ENCODE measurements around the gene UGDH. TPM values are rescaled to one million over a fixed set of nuclear protein-coding genes. Genes with fewer than 3 reads are reported as not detected.

UGDH gene
- total and polyA plus RNA-seq, 2 of the 13 experiments (the other 11 are each of a cell fraction or from before 2014, with no cell fraction given) = 99.0 to 384 TPM

DNA sequence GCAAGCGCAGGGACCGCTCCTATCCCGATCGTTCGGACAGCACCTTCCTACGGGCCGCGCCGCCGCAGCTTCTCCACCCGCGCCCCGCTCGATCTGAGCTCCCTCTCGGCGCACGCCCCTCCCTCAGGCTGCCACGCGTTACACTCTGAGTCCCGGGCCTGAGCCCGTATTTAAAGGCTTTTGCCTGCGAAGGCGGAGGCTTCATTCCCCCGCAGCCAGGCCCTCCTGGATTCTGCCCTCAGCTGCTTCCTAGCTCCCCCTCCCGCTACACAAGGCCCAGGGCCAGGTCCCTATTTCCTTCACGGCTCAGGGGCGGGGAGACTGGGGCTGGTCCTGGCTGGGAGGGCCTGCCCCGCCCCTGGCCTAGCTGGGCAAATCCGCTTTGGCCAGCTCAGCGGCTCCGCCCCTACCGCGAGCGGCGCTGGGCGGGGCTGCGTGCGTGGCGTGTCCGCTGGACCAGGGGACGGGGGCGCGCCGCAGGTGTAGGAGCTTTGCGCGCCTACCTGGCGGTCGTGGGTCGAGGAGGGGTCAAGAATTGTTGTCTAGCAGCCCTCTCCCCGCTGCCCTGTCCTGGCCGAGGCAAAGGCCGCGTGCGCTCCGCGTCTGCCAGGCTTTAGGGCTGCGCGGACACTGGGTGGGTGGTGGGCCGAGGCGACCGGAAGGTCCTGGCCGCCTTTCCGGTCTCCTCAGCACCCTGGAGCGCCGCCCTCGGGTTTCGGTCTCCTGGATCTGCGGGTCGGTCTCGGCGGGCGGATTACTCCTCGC is at the start of gene UGDH (continued):
- TF ChIP-seq, protein P1, sequence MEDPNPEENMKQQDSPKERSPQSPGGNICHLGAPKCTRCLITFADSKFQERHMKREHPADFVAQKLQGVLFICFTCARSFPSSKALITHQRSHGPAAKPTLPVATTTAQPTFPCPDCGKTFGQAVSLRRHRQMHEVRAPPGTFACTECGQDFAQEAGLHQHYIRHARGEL (CRISPR knock-in tag; IDR thresholded peaks at IDR 0.05) = peak; percentile 52; the same call in 1 of the 2 replicates
- TF ChIP-seq BRD4 (CRISPR knock-in tag; IDR thresholded peaks at IDR 0.05) (0 out of 2 replicates have a peak, but pooled peaks have one; percentile 21), ZNF724P (CRISPR knock-in tag; IDR thresholded peaks at IDR 0.05; ENCODE audit: borderline replicate concordance) (peak; percentile 79), U2AF2 (IDR thresholded peaks at IDR 0.05; ENCODE audit: low read depth, low read length) (no peak), HNF4A (CRISPR knock-in tag; IDR thresholded peaks at IDR 0.05) (peak; percentile 93), EEA1 (CRISPR knock-in tag; IDR thresholded peaks at IDR 0.05; ENCODE audit: borderline replicate concordance) (peak; percentile 34; the same call in 1 of the 2 replicates), ZSCAN22 (CRISPR knock-in tag; IDR thresholded peaks at IDR 0.05) (no peak), ZNF343 (CRISPR knock-in tag; IDR thresholded peaks at IDR 0.05) (peak; percentile 83; the same call in 1 of the 2 replicates), KDM2A (CRISPR knock-in tag; IDR thresholded peaks at IDR 0.05; ENCODE audit: borderline replicate concordance, low read depth) (peak; percentile 83), SAFB2 (CRISPR knock-in tag; IDR thresholded peaks at IDR 0.05; ENCODE audit: borderline replicate concordance, low read depth) (peak; percentile 89; the same call in 1 of the 2 replicates), ZNF234 (CRISPR knock-in tag; conservative IDR thresholded peaks at IDR 0.05) (peak; percentile 82; the same call in 1 of the 2 replicates), GZF1 (CRISPR knock-in tag; IDR thresholded peaks at IDR 0.05) (peak; percentile 14), ZNF264 (CRISPR knock-in tag; IDR thresholded peaks at IDR 0.05) (no peak; the same call in none of the 2 replicates), ZNF781 (CRISPR knock-in tag; IDR thresholded peaks at IDR 0.05; ENCODE audit: borderline replicate concordance, not compliant biosample characterization) (no peak), DPF2 (CRISPR knock-in tag; IDR thresholded peaks at IDR 0.05; ENCODE audit: borderline replicate concordance, low read depth) (no peak; the same call in 1 of the 2 replicates), IKZF4 (CRISPR knock-in tag; IDR thresholded peaks at IDR 0.05; ENCODE audit: borderline replicate concordance, low read depth, not compliant biosample characterization) (peak; percentile 29), MXD4 (CRISPR knock-in tag; IDR thresholded peaks at IDR 0.05) (peak; percentile 84), NFIC (IDR thresholded peaks at IDR 0.05; ENCODE audit: low read length) (no peak), ZNF12 (CRISPR knock-in tag; IDR thresholded peaks at IDR 0.05) (peak; percentile 67), PCBP1 (IDR thresholded peaks at IDR 0.05; ENCODE audit: borderline replicate concordance, low read depth, low read length) (no peak), ZBTB7B (CRISPR knock-in tag; IDR thresholded peaks at IDR 0.05) (no peak; the same call in 1 of the 2 replicates), ZNF263 (CRISPR knock-in tag; IDR thresholded peaks at IDR 0.05) (no peak), HCFC1 (IDR thresholded peaks at IDR 0.05; ENCODE audit: low read depth, low read length) (peak; percentile 14; the same call in 1 of the 2 replicates), SP4 (CRISPR knock-in tag; IDR thresholded peaks at IDR 0.05) (peak; percentile 100), ZNF224 (CRISPR knock-in tag; IDR thresholded peaks at IDR 0.05) (peak; percentile 97), KMT2A (CRISPR knock-in tag; IDR thresholded peaks at IDR 0.05) (peak; percentile 95)
- TF ChIP-seq, protein P2, sequence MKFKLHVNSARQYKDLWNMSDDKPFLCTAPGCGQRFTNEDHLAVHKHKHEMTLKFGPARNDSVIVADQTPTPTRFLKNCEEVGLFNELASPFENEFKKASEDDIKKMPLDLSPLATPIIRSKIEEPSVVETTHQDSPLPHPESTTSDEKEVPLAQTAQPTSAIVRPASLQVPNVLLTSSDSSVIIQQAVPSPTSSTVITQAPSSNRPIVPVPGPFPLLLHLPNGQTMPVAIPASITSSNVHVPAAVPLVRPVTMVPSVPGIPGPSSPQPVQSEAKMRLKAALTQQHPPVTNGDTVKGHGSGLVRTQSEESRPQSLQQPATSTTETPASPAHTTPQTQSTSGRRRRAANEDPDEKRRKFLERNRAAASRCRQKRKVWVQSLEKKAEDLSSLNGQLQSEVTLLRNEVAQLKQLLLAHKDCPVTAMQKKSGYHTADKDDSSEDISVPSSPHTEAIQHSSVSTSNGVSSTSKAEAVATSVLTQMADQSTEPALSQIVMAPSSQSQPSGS (CRISPR knock-in tag; IDR thresholded peaks at IDR 0.05) = peak; percentile 80
- TF ChIP-seq, protein P3, sequence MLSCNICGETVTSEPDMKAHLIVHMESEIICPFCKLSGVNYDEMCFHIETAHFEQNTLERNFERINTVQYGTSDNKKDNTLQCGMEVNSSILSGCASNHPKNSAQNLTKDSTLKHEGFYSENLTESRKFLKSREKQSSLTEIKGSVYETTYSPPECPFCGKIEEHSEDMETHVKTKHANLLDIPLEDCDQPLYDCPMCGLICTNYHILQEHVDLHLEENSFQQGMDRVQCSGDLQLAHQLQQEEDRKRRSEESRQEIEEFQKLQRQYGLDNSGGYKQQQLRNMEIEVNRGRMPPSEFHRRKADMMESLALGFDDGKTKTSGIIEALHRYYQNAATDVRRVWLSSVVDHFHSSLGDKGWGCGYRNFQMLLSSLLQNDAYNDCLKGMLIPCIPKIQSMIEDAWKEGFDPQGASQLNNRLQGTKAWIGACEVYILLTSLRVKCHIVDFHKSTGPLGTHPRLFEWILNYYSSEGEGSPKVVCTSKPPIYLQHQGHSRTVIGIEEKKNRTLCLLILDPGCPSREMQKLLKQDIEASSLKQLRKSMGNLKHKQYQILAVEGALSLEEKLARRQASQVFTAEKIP (CRISPR knock-in tag; IDR thresholded peaks at IDR 0.05; ENCODE audit: borderline replicate concordance) = no peak
